Measurements from ENCODE around the gene DBNL. TPM values are rescaled to one million over a fixed set of nuclear protein-coding genes. Genes with fewer than 3 reads are reported as not detected.

Gene DBNL
- total and polyA plus RNA-seq, 5 experiments from 2014 or later: 180 to 222 (median 192) TPM

DNA sequence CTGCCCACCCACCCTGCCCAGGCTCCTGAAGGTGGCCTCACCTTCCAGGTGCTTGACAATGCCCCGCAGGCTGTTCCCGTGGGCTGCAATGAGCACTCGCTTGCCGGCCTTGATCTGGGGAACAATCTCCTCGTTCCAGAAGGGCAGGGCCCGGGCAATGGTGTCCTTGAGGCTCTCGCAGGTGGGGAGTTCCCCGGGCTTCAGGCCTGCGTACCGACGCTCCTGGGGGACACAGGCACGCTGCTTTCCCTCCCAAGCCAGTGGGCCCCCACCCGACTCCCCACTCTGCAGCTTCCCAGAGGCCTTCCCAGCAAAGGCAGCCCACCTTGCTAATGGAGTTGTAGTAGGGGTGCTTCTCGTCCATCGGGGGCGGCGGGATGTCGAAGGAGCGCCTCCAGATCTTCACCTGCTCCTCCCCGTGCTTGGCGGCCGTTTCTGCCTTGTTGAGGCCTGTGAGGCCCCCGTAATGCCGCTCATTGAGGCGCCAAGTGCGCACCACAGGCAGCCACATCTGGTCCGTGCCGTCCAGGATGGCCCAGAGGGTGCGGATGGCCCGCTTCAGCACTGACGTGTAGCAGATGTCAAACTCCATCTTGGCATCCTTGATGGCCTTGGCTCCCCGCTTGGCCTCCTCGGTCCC is 20.4 kb downstream of the DBNL start:
- Mint-ChIP-seq H3K36me3 (peaks cover 0 to 16% (median 4%) of the 10 kb centered on the region in 3 donors), H3K27me3 (no peaks in the 10 kb centered on the region), H3K4me1 (peaks cover 25 to 46% (median 44%) of the 10 kb centered on the region in 4 donors), H3K27ac (peak overlapping the region; percentile 47 to 92 (median 72)), H3K9me3 (no peaks in the 10 kb centered on the region), H3K4me3 (peak overlapping the region in 2 of 10 donors; percentile 31 to 54)
- ATAC-seq: peak; percentile 19 to 25
- POLR2A ChIA-PET: interaction anchor here (0.6 to 12.0 kb wide), 7 partner anchors 11 to 70 kb away, joined by 3 to 192 read pairs (median 9); partner anchors contain the start of genes DBNL and POLD2
- DNase-seq: no peak

DNA sequence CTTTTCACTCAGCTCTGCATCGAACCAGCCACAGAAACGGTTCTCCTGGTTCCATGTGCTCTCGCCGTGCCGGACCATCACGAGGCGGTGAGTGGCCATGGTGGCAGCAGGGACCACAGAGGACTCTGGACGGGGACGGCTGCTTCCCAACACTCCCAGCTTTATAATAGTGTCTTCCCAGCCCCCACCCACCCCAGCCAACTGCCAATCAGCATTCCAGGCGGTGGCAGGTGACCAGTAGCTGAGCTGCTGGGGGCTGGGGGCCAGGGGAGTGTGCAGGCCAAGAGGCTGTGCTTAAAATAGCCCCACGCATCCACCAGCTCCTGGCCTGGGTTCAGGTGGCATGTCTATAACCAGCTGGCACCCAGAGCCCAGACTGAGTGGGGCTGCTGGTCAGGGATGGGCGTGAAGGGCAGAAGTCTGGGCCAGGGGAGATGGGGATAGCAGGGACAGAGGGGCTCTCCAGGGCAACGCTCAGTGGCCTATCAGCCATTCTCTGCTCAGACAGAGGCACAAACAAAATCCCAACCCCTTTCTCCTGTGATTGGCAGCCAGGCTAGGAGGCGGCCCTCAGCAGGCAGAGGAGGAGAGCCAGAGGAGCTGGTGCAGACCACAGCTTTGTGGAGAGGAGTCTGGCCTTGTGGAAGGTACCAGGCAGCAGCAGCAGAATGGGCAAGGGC is 21.1 kb downstream of the DBNL start, which contains the start of gene PGAM2:
Gene PGAM2, minus strand, starts transcription at position 137 of the 680 bp plus-strand sequence. Its CDS starts 38 bp downstream, at position 99.
- DNase-seq: no peak

DNA sequence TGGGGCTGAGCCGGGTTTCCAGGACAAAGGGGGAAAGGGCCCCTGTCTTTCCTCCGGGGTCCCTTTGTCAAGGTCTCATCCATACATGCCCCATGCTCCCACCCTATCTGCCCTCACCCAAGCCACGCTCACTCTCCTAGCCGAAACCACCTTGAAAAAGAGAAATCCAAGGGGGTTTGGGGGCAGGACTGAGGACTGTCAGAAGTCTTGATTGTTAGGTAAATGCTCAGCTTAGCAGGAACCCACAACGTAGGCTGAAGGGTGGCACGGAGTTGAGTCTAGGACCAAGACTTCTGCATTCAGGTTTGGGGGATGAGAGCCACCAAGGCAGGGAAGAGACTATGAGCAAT is 21.6 kb downstream of the DBNL start:
- POLR2A ChIA-PET: interaction anchor here (0.6 to 12.0 kb wide), 5 partner anchors 10 to 504 kb away, joined by 3 to 192 read pairs (median 15); partner anchors contain the start of gene DBNL
- Mint-ChIP-seq H3K27me3 (no peaks in the 10 kb centered on the region), H3K9me3 (no peaks in the 10 kb centered on the region), H3K4me1 (peaks cover 23 to 45% (median 39%) of the 10 kb centered on the region in 4 donors), H3K36me3 (peaks cover 0 to 6% (median 0%) of the 10 kb centered on the region in 3 donors), H3K4me3 (peak overlapping the region in 4 of 10 donors; percentile 14 to 35 (median 30)), H3K27ac (peak overlapping the region in 9 of 10 donors; percentile 48 to 92 (median 77))
- DNase-seq (no peak), ATAC-seq (peak in 1 of 2 donors; percentile 22)

More for the DNA sequence above, 21.1 kb downstream of the DBNL start, which contains the start of gene PGAM2:
- peaks cover 0 to 10% (median 0%) of the 10 kb centered on the region in 3 donors for H3K36me3 Mint-ChIP-seq
- POLR2A ChIA-PET: interaction anchor here (0.6 to 12.0 kb wide), 8 partner anchors 10 to 504 kb away, joined by 3 to 192 read pairs (median 8); partner anchors contain the start of genes DBNL and POLD2
- H3K4me1 Mint-ChIP-seq: peaks cover 23 to 41% (median 38%) of the 10 kb centered on the region in 4 donors
- H3K9me3 Mint-ChIP-seq: no peaks in the 10 kb centered on the region
- no peaks in the 10 kb centered on the region for H3K27me3 Mint-ChIP-seq
- ATAC-seq: peak; percentile 44 to 60
- peak within 1 kb of the TSS in 4 of 10 donors; percentile 26 to 54 (median 33) for H3K4me3 Mint-ChIP-seq
- H3K27ac Mint-ChIP-seq: peak within 1 kb of the TSS; percentile 53 to 92 (median 77)

DNA sequence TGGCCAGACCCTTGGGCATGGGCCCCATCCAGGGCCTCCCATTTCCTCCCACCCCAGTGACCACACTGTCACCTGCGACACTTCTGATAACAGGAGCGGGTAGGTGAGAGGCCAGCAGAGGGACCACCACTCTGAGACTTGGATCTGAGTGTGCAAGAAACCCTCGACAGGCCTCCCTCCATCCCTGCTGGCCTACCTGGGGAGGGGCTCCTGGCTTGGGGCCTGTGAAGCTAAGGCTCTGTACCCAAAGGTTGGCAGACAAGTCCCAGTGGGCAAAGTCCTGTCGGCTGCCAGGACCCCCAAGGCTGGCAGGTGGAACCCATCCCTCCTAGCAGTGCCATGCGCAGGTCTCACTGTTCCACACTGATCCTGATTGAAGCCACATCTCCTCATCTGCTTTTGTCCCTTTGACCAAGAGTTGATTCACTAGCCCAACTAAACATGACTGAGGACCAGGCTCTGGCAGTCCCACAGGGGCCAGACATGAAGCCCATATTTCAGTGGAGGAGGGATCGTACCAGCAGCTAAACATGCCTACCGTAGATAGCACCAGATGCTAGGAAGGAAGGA is 22.1 kb downstream of the DBNL start:
- Mint-ChIP-seq H3K27ac (peak overlapping the region in 9 of 10 donors; percentile 9 to 92 (median 61)), H3K4me1 (peaks cover 22 to 44% (median 39%) of the 10 kb centered on the region in 4 donors), H3K9me3 (no peaks in the 10 kb centered on the region), H3K36me3 (peaks cover 0 to 1% (median 0%) of the 10 kb centered on the region in 3 donors), H3K27me3 (no peaks in the 10 kb centered on the region), H3K4me3 (peak overlapping the region in 3 of 10 donors; percentile 14 to 68 (median 35))
- ATAC-seq: no peak
- no peak for DNase-seq
- POLR2A ChIA-PET: interaction anchor here (1.0 to 12.0 kb wide), 6 partner anchors 8 to 134 kb away, joined by 3 to 192 read pairs (median 12); partner anchors contain the start of genes DBNL and YKT6

DNA sequence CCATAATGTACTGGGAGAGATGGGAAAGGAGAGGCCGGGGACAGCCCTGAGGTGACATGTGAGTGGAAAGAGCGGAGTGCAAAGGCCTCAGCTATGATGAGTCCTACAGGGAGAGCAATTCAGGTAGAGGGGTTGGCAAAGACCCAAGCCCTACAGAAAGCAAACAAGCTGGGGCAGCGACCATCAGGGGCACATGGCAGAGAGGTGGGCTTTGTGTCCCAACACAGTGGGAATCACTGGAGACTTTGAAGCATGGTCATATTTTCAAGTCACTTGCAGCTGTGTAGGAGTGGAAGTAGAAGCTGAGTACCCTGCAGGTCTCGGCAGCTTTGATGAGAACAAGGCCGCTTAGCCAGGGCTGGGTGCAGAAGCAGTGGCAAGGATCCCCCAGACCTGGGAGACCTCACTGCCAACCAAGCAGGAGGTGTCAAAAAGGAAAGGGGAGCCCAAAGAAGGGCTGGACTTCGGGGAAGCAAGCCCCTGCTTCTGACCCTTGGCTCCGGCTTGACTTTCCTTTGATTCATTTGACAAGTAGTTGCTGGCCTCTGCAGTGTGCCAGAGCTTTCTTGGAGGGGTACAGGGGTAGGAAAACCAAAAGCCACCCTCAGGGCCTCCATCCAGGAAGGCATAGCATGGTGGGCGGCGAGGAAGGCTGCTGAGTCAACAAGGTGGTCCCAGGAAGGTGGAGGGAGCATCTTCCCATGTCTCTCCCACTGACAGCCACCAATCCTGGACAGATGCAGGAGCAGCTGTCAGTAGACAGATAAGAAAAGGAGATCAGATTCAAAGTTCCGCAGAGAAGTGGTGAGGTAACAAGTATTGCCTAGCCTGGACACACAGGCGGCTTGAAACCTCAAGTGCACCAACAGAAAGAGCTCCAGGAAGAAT is 22.8 kb downstream of the DBNL start:
- peaks cover 22 to 49% (median 45%) of the 10 kb centered on the region in 4 donors for H3K4me1 Mint-ChIP-seq
- no peak for ATAC-seq
- peaks cover 0 to 5% (median 0%) of the 10 kb centered on the region in 3 donors for H3K36me3 Mint-ChIP-seq
- H3K27ac Mint-ChIP-seq: peak overlapping the region in 8 of 10 donors; percentile 9 to 92 (median 39)
- no peaks in the 10 kb centered on the region for H3K27me3 Mint-ChIP-seq
- no peaks in the 10 kb centered on the region for H3K9me3 Mint-ChIP-seq
- peak overlapping the region in 1 of 10 donors; percentile 68 for H3K4me3 Mint-ChIP-seq
- DNase-seq: no peak
- POLR2A ChIA-PET: interaction anchor here (1.0 to 12.0 kb wide), 7 partner anchors 9 to 133 kb away, joined by 3 to 192 read pairs (median 8); partner anchors contain the start of genes DBNL and YKT6

DNA sequence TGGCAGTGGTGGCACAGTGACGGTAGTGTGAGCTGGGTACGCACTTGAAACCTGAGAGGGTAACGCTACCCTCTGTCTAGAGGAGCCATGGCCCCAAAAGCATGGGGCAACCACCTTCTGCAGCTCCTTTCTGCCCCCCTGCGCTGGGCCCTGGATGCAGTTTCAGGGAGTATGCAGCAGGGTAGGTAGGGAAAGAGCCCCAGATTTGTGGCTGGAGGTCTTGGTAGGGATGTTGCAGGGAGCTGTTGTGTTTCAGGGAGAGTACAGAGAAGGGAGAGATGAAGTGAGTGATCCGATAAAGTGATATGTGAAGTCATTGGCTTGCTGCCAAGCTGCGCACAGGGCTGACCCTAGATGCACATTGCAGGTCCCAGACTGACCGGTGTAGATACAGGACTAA is 23.6 kb downstream of the DBNL start:
- no peak for DNase-seq
- no peak for ATAC-seq
- H3K4me1 Mint-ChIP-seq: peaks cover 22 to 54% (median 50%) of the 10 kb centered on the region in 4 donors
- peak overlapping the region in 3 of 10 donors; percentile 4 to 92 (median 50) for H3K27ac Mint-ChIP-seq
- POLR2A ChIA-PET: interaction anchor here (1.3 to 12.0 kb wide), 4 partner anchors 8 to 18 kb away, joined by 5 to 192 read pairs (median 36); partner anchors contain the start of gene DBNL
- peaks cover 0 to 11% (median 0%) of the 10 kb centered on the region in 3 donors for H3K36me3 Mint-ChIP-seq
- no peaks in the 10 kb centered on the region for H3K9me3 Mint-ChIP-seq
- no peak overlapping the region for H3K4me3 Mint-ChIP-seq
- no peaks in the 10 kb centered on the region for H3K27me3 Mint-ChIP-seq

DNA sequence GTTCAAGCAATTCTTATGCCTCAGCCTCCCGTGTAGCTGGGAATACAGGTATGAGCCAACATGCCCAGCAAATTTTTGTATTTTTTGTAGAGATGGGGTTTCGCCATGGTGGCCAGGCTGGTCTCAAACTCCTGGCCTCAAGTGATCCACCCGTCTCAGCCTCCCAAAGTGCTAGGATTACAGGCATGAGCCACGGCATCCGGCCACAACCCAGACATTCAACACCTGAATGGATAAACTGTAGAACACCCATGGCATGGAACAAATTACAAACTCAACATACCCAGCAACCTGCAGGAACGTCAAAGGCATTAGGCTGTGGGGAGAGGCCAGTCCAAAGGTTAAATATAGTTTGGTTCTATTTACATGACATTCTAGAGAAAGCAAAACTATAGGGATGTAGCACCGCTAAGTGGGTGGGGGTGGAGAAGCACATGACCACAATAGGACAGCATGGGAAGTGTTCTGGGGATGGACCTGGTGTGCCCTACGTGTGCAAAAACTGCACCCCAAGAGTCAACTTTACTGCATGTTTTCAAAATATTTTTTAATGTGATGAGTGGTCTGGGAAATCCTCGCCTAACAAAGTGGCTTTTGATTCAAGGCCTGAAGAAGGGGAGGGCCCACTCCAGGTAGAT is 27.3 kb downstream of the DBNL start:
- Mint-ChIP-seq H3K4me1 (peaks cover 14 to 54% (median 45%) of the 10 kb centered on the region in 4 donors), H3K27ac (peak overlapping the region in 9 of 10 donors; percentile 7 to 87 (median 61)), H3K4me3 (no peak overlapping the region), H3K27me3 (no peaks in the 10 kb centered on the region), H3K9me3 (no peaks in the 10 kb centered on the region), H3K36me3 (peaks cover 0 to 40% (median 0%) of the 10 kb centered on the region in 3 donors)
- DNase-seq (no peak), ATAC-seq (no peak)
- POLR2A ChIA-PET: interaction anchor here (0.8 to 2.2 kb wide), 7 partner anchors 9 to 34 kb away, joined by 3 to 11 read pairs (median 4); partner anchors contain the start of gene DBNL

DNA sequence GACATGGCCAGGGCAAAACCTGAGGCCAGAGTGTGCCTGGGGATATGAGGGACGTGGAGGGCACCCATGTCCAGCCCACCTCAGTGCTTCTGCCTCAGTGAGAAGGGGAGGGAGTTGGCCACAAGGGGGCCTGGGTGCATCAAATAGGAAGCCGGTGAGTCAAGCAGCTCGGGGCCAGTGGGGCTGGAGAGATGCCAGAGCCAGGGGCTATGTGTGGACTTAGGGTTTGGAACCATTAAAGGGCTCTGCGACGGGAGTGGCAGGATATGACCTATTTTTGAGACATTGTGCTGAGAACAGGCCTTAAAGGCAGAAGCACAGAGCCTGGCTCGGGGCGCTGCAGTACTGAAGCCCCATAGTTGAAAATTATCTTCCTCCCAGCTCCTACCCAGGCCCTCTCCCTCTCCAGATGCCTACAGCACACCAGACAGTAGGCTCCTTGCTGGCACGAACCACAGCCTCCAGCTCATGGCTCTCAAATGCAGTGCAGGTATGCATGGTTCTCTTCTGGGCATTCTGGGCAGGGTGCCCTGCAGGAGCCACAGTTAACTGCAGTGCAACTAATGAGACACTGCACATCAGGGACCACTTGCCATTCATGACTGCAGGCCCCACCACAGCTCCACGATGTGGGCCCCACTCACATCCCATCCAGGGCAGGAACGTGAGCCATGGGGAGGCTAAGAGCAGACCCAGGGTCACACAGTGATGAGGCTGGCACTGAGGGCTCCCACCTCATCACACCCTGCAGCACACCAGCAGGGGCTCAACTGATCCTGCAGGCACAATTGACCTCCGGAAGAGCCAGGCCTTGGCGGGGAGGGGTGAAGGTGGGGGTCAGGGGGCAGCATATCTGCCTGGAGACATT is 28.1 kb downstream of the DBNL start:
- peak; percentile 55 for ATAC-seq
- no peaks in the 10 kb centered on the region for H3K27me3 Mint-ChIP-seq
- DNase-seq: peak in 5 of 10 donors; percentile 17 to 71 (median 39)
- no peaks in the 10 kb centered on the region for H3K9me3 Mint-ChIP-seq
- peaks cover 0 to 47% (median 0%) of the 10 kb centered on the region in 3 donors for H3K36me3 Mint-ChIP-seq
- H3K27ac Mint-ChIP-seq: peak overlapping the region in 9 of 10 donors; percentile 7 to 87 (median 72)
- POLR2A ChIA-PET: interaction anchor here (0.8 to 2.2 kb wide), 7 partner anchors 9 to 33 kb away, joined by 3 to 11 read pairs (median 4); partner anchors contain the start of gene DBNL
- H3K4me1 Mint-ChIP-seq: peaks cover 12 to 51% (median 40%) of the 10 kb centered on the region in 4 donors
- H3K4me3 Mint-ChIP-seq: peak overlapping the region in 1 of 10 donors; percentile 74

DNA sequence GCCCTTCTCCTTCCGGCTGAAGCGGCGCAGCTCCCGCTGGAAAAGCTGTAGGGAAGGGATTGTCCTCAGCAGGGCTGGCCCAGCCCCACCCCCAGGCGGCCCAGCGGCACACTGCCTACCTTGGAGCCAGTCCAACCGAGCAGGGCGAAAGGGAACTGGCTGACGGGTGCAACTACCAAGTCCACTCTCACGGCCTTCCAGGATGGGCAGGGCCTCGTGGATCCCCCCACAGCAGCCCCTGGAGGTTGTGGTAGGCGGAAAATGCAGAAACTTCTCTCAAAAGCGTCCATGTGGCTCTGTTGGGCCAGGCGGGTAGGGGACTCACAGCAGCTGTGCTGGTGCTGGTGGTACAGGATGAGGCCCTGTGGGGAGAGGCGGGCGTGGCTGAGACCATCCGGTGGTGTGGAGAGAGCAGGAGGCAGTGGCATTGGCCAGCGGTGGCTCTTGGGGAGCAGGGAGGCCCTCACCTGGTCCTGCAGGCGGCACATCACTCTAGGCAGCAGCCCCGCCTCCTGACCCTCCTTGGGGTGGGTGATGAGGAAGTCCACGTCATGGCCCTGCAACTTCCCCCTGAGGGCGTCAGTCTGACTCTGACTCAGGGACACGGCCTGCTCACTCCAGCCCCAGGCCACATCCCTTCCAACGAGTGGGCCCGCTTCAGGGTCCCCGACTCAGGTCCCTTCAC is 29.3 kb downstream of the DBNL start:
- POLR2A ChIA-PET: interaction anchor here (0.6 to 1.6 kb wide), 2 partner anchors 30 to 63 kb away, joined by 3 to 4 read pairs; partner anchors contain the start of gene DBNL

More for the DNA sequence above, 29.3 kb downstream of the DBNL start:
- ATAC-seq: peak; percentile 81 to 88
- H3K9me3 Mint-ChIP-seq: no peaks in the 10 kb centered on the region
- peak overlapping the region in 3 of 10 donors; percentile 28 to 56 (median 33) for H3K4me3 Mint-ChIP-seq
- H3K27ac Mint-ChIP-seq: peak overlapping the region in 9 of 10 donors; percentile 28 to 94 (median 83)
- DNase-seq: peak in 7 of 10 donors; percentile 43 to 86 (median 49)
- peaks cover 10 to 56% (median 40%) of the 10 kb centered on the region in 4 donors for H3K4me1 Mint-ChIP-seq
- H3K36me3 Mint-ChIP-seq: peaks cover 0 to 59% (median 0%) of the 10 kb centered on the region in 3 donors
- no peaks in the 10 kb centered on the region for H3K27me3 Mint-ChIP-seq

All from naive thymus-derived CD8-positive, alpha-beta T cell (primary cell).